T-cell (primary cell): Measurements from ENCODE around the gene ZNF135. TPM values are rescaled to one million over a fixed set of nuclear protein-coding genes. Genes with fewer than 3 reads are reported as not detected.

ENCODE experiments used
- ATAC-seq, 4 experiments: fragments of 200-7000 bp in 3 of 4; fragments of 150-1000 bp in 1 of 4; cut with Tn5 transposase; replicated peaks in 1 of 4; 1 replicate in 3 of 4; 2 replicates in 1 of 4; pipeline ENCODE4 v1.10.0; 2021; ENCODE audit warnings: moderate library complexity in 3 of 4, mild to moderate bottlenecking in 2 of 4, moderate number of reproducible peaks in 1 of 4
- CTCF ChIA-PET, 2 donors: fragments of 300-600 bp; sonication (Branson Sonifier 250); formaldehyde crosslinking; loops; one replicate each; lab custom pipeline; 2022; ENCODE audit warnings: antibody characterized with exemption in 2 of 2; lab: Charles Lee
- POLR2A ChIA-PET, 2 donors: fragments of 300-600 bp; sonication (Branson Sonifier 250); formaldehyde crosslinking; loops; one replicate each; lab custom pipeline; 2022; ENCODE audit warnings: antibody characterized with exemption in 2 of 2; lab: Charles Lee
- DNase-seq, 35 experiments: peaks; one replicate each; pipeline versions ENCODE4 v3.0.0 to v3.0.0-alpha.2; 2013 to 2023
- H3K27ac ChIP-seq: one replicate; pipeline ENCODE4 v1.5.1; 2013; ENCODE audit warnings: low read length
- H3K27me3 ChIP-seq, 2 experiments: replicated peaks in 1 of 2; 1 replicate in 1 of 2; 2 replicates in 1 of 2; pipeline versions ENCODE4 v1.6.1 to v1.7.0; 2013; ENCODE audit warnings: low read length in 1 of 2, mixed read lengths in 1 of 2; ENCODE audit not compliant: control insufficient read depth in 2 of 2, insufficient read depth in 2 of 2; ENCODE audit errors: extremely low read depth in 1 of 2
- H3K36me3 ChIP-seq, 2 donors: 1 replicate in 1 of 2; 2 replicates in 1 of 2; pipeline versions ENCODE4 v1.6.1 to v1.7.0; 2013; ENCODE audit warnings: low read length in 1 of 2; ENCODE audit not compliant: control insufficient read depth in 2 of 2, insufficient read depth in 1 of 2; ENCODE audit errors: extremely low read depth in 1 of 2
- H3K4me1 ChIP-seq, 2 experiments: 1 replicate in 1 of 2; 2 replicates in 1 of 2; pipeline versions ENCODE4 v1.6.1 to v1.7.0; 2013; ENCODE audit warnings: low read length in 2 of 2, mixed read lengths in 1 of 2; ENCODE audit not compliant: insufficient read depth in 2 of 2, control insufficient read depth in 1 of 2; ENCODE audit errors: extremely low read depth in 1 of 2
- H3K4me3 ChIP-seq, 2 donors: 1 replicate in 1 of 2; 2 replicates in 1 of 2; pipeline versions ENCODE4 v1.5.1 to v1.7.0; 2013; ENCODE audit warnings: mild to moderate bottlenecking in 2 of 2, low read length in 1 of 2, moderate library complexity in 1 of 2; ENCODE audit not compliant: control insufficient read depth in 1 of 2; ENCODE audit errors: extremely low read depth in 1 of 2
- H3K9me3 ChIP-seq: 2 replicates; pipeline ENCODE4 v1.7.0; 2013
- H3K27ac Mint-ChIP-seq, 2 donors: one replicate each; pipeline ENCODE4 v1.8.0; 2020 to 2021; ENCODE audit warnings: mild to moderate bottlenecking in 2 of 2, mixed read lengths in 2 of 2
- H3K27me3 Mint-ChIP-seq, 2 donors: one replicate each; pipeline ENCODE4 v1.8.0; 2021 to 2022; ENCODE audit warnings: mixed read lengths in 2 of 2
- H3K36me3 Mint-ChIP-seq: one replicate; pipeline ENCODE4 v1.8.0; 2021; ENCODE audit warnings: mixed read lengths
- H3K4me1 Mint-ChIP-seq, 3 donors: one replicate each; pipeline ENCODE4 v1.8.0; 2020 to 2022; ENCODE audit warnings: mixed read lengths in 3 of 3, mild to moderate bottlenecking in 1 of 3
- H3K4me3 Mint-ChIP-seq, 3 donors: one replicate each; pipeline ENCODE4 v1.8.0; 2020 to 2022; ENCODE audit warnings: mild to moderate bottlenecking in 3 of 3, mixed read lengths in 3 of 3, moderate library complexity in 3 of 3
- H3K9me3 Mint-ChIP-seq, 3 donors: one replicate each; pipeline ENCODE4 v1.8.0; 2020 to 2022; ENCODE audit warnings: mixed read lengths in 3 of 3
- WGBS: methylation state at CpG from one replicate; pipeline ENCODE4 v1.1.5; 2013; ENCODE audit warnings: missing lambda C conversion rate; ENCODE audit not compliant: insufficient coverage; 5-methylcytosine and 5-hydroxymethylcytosine counted together
- total RNA-seq, 35 experiments: library from RNA in 6 of 35; stranded (reverse) in 6 of 35; fragments of 120-200 nt in 1 of 35; gene quantifications; one replicate each; pipeline versions ENCODE4 v1.2.1 to v1.2.4 and lab custom pipeline; 2013 to 2026

The ZNF135 gene
- total RNA-seq, 5 donors from 2014 or later (not counting 1 experiment from before 2014, with no cell fraction given), result 1.2 to 2.8 (median 2.1) TPM

GRCh38 chr19:58086825-58087710, 28.0 kb downstream of the ZNF135 start:
- ATAC-seq (no peak), DNase-seq (no peak)
- Mint-ChIP-seq H3K27me3 (no peaks in the 10 kb centered on the region), H3K27ac (no peak overlapping the region), H3K4me1 (no peaks in the 10 kb centered on the region), H3K4me3 (no peak overlapping the region), H3K36me3 (peaks cover 21% of the 10 kb centered on the region), H3K9me3 (peaks cover 0 to 11% (median 6%) of the 10 kb centered on the region in 3 donors)
- Histone ChIP-seq H3K4me3 (no peak overlapping the region), H3K36me3 (peaks cover 0 to 15% of the 10 kb centered on the region in 2 donors), H3K9me3 (peaks cover 4% of the 10 kb centered on the region), H3K27ac (no peak overlapping the region), H3K4me1 (no peaks in the 10 kb centered on the region), H3K27me3 (peaks cover 0 to 4% of the 10 kb centered on the region in 2 experiments)
- 95% methylated on average over 5 of the region's 23 CpGs for WGBS
- POLR2A ChIA-PET, result interaction anchor here in 1 of 2 donors (0.6 kb wide), 1 partner anchor 53 kb away, joined by 5 read pairs; no protein-coding TSS in a partner anchor
- CTCF ChIA-PET, result interaction anchor here in 1 of 2 donors (0.7 kb wide), 1 partner anchor 264 kb away, joined by 3 read pairs; no protein-coding TSS in a partner anchor

DNA sequence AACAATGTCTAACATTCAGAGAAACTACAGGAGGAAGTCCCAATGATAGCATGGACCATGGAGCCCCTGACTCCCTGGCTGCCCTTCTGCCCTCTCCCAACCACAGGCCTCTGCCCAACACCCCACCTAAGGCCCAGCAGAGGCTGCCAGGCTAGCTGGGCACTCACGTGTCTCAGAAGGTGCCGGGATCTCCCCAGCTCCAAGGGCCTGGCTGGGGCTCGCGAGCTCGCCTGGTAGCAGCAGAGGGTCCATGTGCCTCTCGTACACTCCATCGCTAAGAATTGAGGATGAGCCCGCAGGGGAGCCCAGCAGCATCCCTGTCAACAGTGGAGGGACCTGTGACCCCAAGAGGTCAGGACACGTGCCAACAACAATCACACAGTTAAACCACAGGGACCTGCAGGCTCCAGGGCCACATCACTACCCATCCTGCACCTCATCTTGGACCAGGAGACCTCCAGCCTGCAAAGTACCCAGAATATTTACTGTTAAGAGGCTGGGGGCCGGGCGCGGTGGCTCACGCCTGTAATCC, 29.5 kb downstream of the ZNF135 start:
- DNase-seq (no peak), ATAC-seq (no peak)
- Mint-ChIP-seq H3K36me3 (peaks cover 19% of the 10 kb centered on the region), H3K27ac (no peak overlapping the region), H3K4me1 (no peaks in the 10 kb centered on the region), H3K9me3 (peaks cover 0 to 14% (median 6%) of the 10 kb centered on the region in 3 donors), H3K4me3 (no peak overlapping the region), H3K27me3 (no peaks in the 10 kb centered on the region)
- 96% methylated on average over 8 of the region's 13 CpGs for WGBS
- peak overlapping the region in 1 of 2 donors; percentile 2 for H3K4me3 ChIP-seq
- H3K36me3 ChIP-seq, result peaks cover 0 to 15% of the 10 kb centered on the region in 2 donors
- H3K27ac ChIP-seq, result no peak overlapping the region
- H3K9me3 ChIP-seq, result peaks cover 3% of the 10 kb centered on the region
- H3K4me1 ChIP-seq, result no peaks in the 10 kb centered on the region
- H3K27me3 ChIP-seq, result peaks cover 0 to 4% of the 10 kb centered on the region in 2 experiments
- ChIA-PET POLR2A (no interaction called here), CTCF (no interaction called here)

DNA sequence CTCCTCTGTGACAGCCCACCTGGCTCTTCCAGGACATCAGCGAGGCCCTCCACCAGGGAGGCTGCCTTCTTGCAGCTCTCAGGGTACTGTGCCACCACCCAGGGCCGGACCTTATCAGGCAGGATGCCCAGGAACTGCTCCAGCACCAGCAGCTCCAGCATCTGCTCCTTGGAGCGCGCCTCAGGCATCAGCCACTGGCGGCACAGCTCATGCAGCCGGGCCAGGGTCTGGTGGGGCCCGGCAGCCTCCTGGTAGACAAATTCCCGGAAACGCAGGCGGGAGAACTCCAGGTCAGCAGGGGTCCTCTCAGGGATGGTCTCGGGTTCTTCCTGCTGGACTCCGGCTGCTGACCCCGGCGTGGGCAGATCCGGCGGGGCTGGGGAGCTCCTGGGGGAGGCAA, 30.8 kb downstream of the ZNF135 start:
- Mint-ChIP-seq H3K27ac (no peak overlapping the region), H3K4me1 (no peaks in the 10 kb centered on the region), H3K4me3 (no peak overlapping the region), H3K36me3 (peaks cover 13% of the 10 kb centered on the region), H3K27me3 (no peaks in the 10 kb centered on the region), H3K9me3 (peaks cover 0 to 9% (median 3%) of the 10 kb centered on the region in 3 donors)
- ATAC-seq (no peak), DNase-seq (no peak)
- ChIA-PET POLR2A (no interaction called here), CTCF (no interaction called here)
- WGBS, result 94% methylated on average over 16 of the region's 16 CpGs
- Histone ChIP-seq H3K4me1 (no peaks in the 10 kb centered on the region), H3K27ac (no peak overlapping the region), H3K36me3 (peaks cover 0 to 11% of the 10 kb centered on the region in 2 donors), H3K9me3 (no peaks in the 10 kb centered on the region), H3K27me3 (peaks cover 0 to 4% of the 10 kb centered on the region in 2 experiments), H3K4me3 (no peak overlapping the region)

DNA sequence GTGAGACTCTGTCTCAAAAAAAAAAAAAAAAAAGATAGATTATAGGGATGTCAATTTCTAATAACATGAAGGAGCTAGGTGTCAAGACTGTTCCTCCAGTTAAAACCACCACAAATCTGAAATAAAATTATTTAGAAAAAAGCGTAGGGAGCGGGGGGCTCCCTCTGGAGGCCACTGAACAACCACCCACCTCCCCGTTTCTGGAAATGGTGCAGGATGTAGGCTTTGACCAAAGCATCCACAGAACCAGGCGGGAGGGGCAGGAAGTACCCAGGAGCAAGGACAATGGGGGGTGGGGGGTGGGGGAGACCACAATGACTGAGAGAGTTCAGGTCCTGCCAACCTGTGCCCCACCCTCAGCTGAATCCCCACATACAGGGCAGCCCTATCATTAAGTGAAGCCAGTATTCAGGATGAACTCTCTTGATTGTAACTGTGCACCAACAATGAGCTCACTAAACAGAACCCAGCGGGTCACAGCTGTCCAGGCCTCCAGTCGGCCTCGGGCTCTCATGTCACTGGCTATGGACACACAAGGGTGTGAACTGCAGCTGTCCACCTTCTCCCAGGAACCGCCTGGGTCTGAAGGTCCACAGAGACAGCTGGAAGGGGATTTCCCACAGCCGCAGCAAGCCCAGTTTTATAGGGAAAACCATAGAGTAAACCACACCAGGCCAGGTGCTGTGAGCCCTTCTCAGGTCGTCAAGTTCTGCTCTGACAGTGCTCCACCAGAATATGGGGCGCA, 32.3 kb downstream of the ZNF135 start:
- H3K27ac ChIP-seq, result no peak overlapping the region
- POLR2A ChIA-PET, result interaction anchor here in 1 of 2 donors (0.6 kb wide), 2 partner anchors 115 to 748 kb away, joined by 4 read pairs; no protein-coding TSS in a partner anchor
- peaks cover 0 to 3% (median 0%) of the 10 kb centered on the region in 3 donors for H3K4me1 Mint-ChIP-seq
- WGBS, result 85% methylated on average over 4 of the region's 11 CpGs
- H3K9me3 Mint-ChIP-seq, result peaks cover 0 to 13% (median 6%) of the 10 kb centered on the region in 3 donors
- no peaks in the 10 kb centered on the region for H3K27me3 Mint-ChIP-seq
- H3K27ac Mint-ChIP-seq, result no peak overlapping the region
- peak overlapping the region in 1 of 2 donors; percentile 36 for H3K4me3 ChIP-seq
- no peak for DNase-seq
- H3K27me3 ChIP-seq, result no peaks in the 10 kb centered on the region
- peaks cover 20% of the 10 kb centered on the region for H3K36me3 Mint-ChIP-seq
- H3K9me3 ChIP-seq, result no peaks in the 10 kb centered on the region
- CTCF ChIA-PET, result no interaction called here
- H3K36me3 ChIP-seq, result peaks cover 0 to 7% of the 10 kb centered on the region in 2 donors
- no peak overlapping the region for H3K4me3 Mint-ChIP-seq
- no peaks in the 10 kb centered on the region for H3K4me1 ChIP-seq
- no peak for ATAC-seq

GRCh38 chr19:58093071-58093470, 34.0 kb downstream of the ZNF135 start:
- no peak for ATAC-seq
- Mint-ChIP-seq H3K27ac (no peak overlapping the region), H3K36me3 (peaks cover 22% of the 10 kb centered on the region), H3K4me1 (peaks cover 6 to 10% (median 9%) of the 10 kb centered on the region in 3 donors), H3K9me3 (peaks cover under 1 to 19% (median 6%) of the 10 kb centered on the region in 3 donors), H3K27me3 (no peaks in the 10 kb centered on the region), H3K4me3 (no peak overlapping the region)
- peaks cover 0 to 13% of the 10 kb centered on the region in 2 experiments for H3K4me1 ChIP-seq
- no peaks in the 10 kb centered on the region for H3K27me3 ChIP-seq
- CTCF ChIA-PET, result interaction anchor here in 1 of 2 donors (0.6 kb wide), 1 partner anchor 66 kb away, joined by 6 read pairs; no protein-coding TSS in a partner anchor
- H3K27ac ChIP-seq, result no peak overlapping the region
- 87% methylated on average over 4 of the region's 7 CpGs for WGBS
- no peaks in the 10 kb centered on the region for H3K9me3 ChIP-seq
- no peak for DNase-seq
- peaks cover 0 to 2% of the 10 kb centered on the region in 2 donors for H3K36me3 ChIP-seq
- POLR2A ChIA-PET, result no interaction called here
- no peak overlapping the region for H3K4me3 ChIP-seq

GRCh38 chr19:58095328-58095727, 36.2 kb downstream of the ZNF135 start:
- CTCF ChIA-PET, result interaction anchor here in 1 of 2 donors (0.6 kb wide), 1 partner anchor 26 kb away, joined by 7 read pairs; no protein-coding TSS in a partner anchor
- no peak for ATAC-seq
- 92% methylated on average over 9 of the region's 10 CpGs for WGBS
- H3K36me3 ChIP-seq, result no peaks in the 10 kb centered on the region
- no peak overlapping the region for H3K27ac ChIP-seq
- peaks cover 3 to 20% of the 10 kb centered on the region in 2 experiments for H3K4me1 ChIP-seq
- H3K27ac Mint-ChIP-seq, result no peak overlapping the region
- H3K9me3 ChIP-seq, result no peaks in the 10 kb centered on the region
- POLR2A ChIA-PET, result interaction anchor here in 1 of 2 donors (0.7 kb wide), 1 partner anchor 311 kb away, joined by 3 read pairs; no protein-coding TSS in a partner anchor
- H3K27me3 ChIP-seq, result no peaks in the 10 kb centered on the region
- no peak overlapping the region for H3K4me3 Mint-ChIP-seq
- peaks cover 26% of the 10 kb centered on the region for H3K36me3 Mint-ChIP-seq
- DNase-seq, result no peak
- H3K27me3 Mint-ChIP-seq, result no peaks in the 10 kb centered on the region
- peaks cover 6 to 31% (median 14%) of the 10 kb centered on the region in 3 donors for H3K9me3 Mint-ChIP-seq
- H3K4me1 Mint-ChIP-seq, result peaks cover 12 to 17% (median 17%) of the 10 kb centered on the region in 3 donors
- no peak overlapping the region for H3K4me3 ChIP-seq
